IPS-18c (cell line): ENCODE measurements around the gene MTM1.

Experiments used
- H3K4me3 ChIP-seq: 2 replicates; pipeline ENCODE4 v1.7.0; 2013; ENCODE audit warnings: low read depth, mild to moderate bottlenecking, low read length, moderate library complexity; ENCODE audit not compliant: insufficient read depth
- H3K9me3 ChIP-seq: one replicate; pipeline ENCODE4 v1.6.1; 2013; ENCODE audit warnings: mild to moderate bottlenecking, low read length, moderate library complexity; ENCODE audit not compliant: control insufficient read depth, insufficient read depth

The MTM1 gene

GRCh38 chrX:150683112-150683511, 114.7 kb downstream of the MTM1 start:
- Histone ChIP-seq H3K4me3 (no peak overlapping the region), H3K9me3 (peaks cover 2% of the 10 kb centered on the region)

GRCh38 chrX:150683536-150684146, 115.2 kb downstream of the MTM1 start:
- Histone ChIP-seq H3K4me3 (no peak overlapping the region), H3K9me3 (peaks cover 2% of the 10 kb centered on the region)

GRCh38 chrX:150688911-150689451, 120.6 kb downstream of the MTM1 start:
- no peak overlapping the region for H3K4me3 ChIP-seq
- peaks cover 4% of the 10 kb centered on the region for H3K9me3 ChIP-seq

- peaks cover 4% of the 10 kb centered on the region for H3K9me3 ChIP-seq
These were observed 121.7 kb downstream of the MTM1 start for GRCh38 chrX:150690126-150690525.

GRCh38 chrX:150692296-150692695, 123.9 kb downstream of the MTM1 start:
- peak overlapping the region; percentile 64; the same call in 1 of the 2 replicates for H3K4me3 ChIP-seq
- H3K9me3 ChIP-seq = peaks cover 2% of the 10 kb centered on the region

More at GRCh38 chrX:150690126-150690525, 121.7 kb downstream of the MTM1 start:
- H3K4me3 ChIP-seq = no peak overlapping the region

GRCh38 chrX:150692831-150693724, 124.7 kb downstream of the MTM1 start, which contains the start of gene MTMR1:
MTMR1 (plus strand) TSS chrX:150693396; CDS start chrX:150693531, 135 bp downstream.
- Histone ChIP-seq H3K4me3 (peak within 1 kb of the TSS; percentile 64), H3K9me3 (peaks cover 4% of the 10 kb centered on the region)

- H3K4me3 ChIP-seq = peak overlapping the region; percentile 39
- peaks cover 4% of the 10 kb centered on the region for H3K9me3 ChIP-seq
These were observed 125.5 kb downstream of the MTM1 start for GRCh38 chrX:150693725-150694574.

GRCh38 chrX:150694738-150695410, 126.5 kb downstream of the MTM1 start:
- Histone ChIP-seq H3K9me3 (peaks cover 4% of the 10 kb centered on the region), H3K4me3 (no peak overlapping the region)

GRCh38 chrX:150696331-150696730, 127.9 kb downstream of the MTM1 start:
- Histone ChIP-seq H3K9me3 (peaks cover 4% of the 10 kb centered on the region), H3K4me3 (no peak overlapping the region)

- Histone ChIP-seq H3K9me3 (peaks cover 4% of the 10 kb centered on the region), H3K4me3 (no peak overlapping the region)
These were observed 128.4 kb downstream of the MTM1 start for GRCh38 chrX:150696866-150697265.

- H3K9me3 ChIP-seq = peaks cover 2% of the 10 kb centered on the region
These were observed 129.2 kb downstream of the MTM1 start for GRCh38 chrX:150697641-150698040.

GRCh38 chrX:150698981-150699380, 130.6 kb downstream of the MTM1 start:
- H3K9me3 ChIP-seq = peaks cover 2% of the 10 kb centered on the region
- no peak overlapping the region for H3K4me3 ChIP-seq

More at GRCh38 chrX:150697641-150698040, 129.2 kb downstream of the MTM1 start:
- no peak overlapping the region; the same call in 1 of the 2 replicates for H3K4me3 ChIP-seq

GRCh38 chrX:150700107-150700506, 131.7 kb downstream of the MTM1 start:
- Histone ChIP-seq H3K4me3 (no peak overlapping the region), H3K9me3 (peaks cover 2% of the 10 kb centered on the region)

GRCh38 chrX:150701377-150701776, 133.0 kb downstream of the MTM1 start:
- H3K9me3 ChIP-seq = peaks cover 2% of the 10 kb centered on the region
- H3K4me3 ChIP-seq = no peak overlapping the region

- no peaks in the 10 kb centered on the region for H3K9me3 ChIP-seq
- no peak overlapping the region for H3K4me3 ChIP-seq
These were observed 134.7 kb downstream of the MTM1 start for GRCh38 chrX:150702966-150703694.

GRCh38 chrX:150703695-150703974, 135.2 kb downstream of the MTM1 start:
- Histone ChIP-seq H3K9me3 (no peaks in the 10 kb centered on the region), H3K4me3 (no peak overlapping the region)
